ENCODE data around the gene AGXT.

AGXT gene

DNA sequence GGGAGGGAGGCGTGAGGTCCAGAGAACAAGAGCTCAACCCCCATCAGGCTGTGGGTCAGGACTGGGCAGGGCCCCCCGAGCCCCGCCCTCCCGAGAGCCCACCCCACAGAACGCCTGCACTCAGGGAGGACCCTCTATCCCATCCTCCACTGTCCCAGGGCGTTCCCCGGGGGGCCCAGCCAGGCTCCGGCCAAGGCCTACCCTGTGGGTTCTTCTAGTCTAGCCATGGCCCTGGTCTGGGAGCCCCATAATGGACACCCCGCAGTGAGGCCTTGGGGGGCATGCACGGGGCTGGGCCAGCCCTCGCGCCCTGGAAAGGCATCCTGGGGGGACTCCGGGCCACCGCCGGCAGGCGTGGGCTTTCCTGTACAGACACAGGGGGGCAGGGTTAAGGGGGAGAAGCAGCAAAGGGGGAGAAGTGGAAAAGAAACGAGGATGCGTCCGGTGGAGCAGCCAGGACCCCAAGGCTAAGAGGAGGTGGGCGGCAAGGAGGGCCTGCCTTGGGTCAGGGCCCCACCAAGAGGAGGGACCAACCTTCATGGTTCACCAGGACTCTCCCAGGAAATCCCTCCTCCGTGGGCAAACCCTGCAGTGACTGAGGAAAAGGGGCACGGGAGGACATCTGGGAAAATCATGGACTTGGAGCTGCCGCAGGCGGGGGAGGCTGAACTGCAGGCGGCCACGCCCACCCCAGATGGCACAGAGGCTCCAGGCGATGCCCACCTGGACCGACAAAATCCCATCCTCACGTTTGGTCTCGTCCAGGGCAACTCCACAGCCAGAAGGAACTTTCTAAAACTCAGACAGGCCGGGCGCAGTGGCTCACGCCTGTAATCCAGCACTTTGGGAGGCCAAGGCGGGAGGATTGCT is 34.8 kb downstream of the AGXT start:
- H3K4me3 ChIP-seq (ENCODE audit: low read depth, low read length): no peak overlapping the region
- DNase-seq (ENCODE audit: low read depth): no peak
- TF ChIP-seq, protein P1, sequence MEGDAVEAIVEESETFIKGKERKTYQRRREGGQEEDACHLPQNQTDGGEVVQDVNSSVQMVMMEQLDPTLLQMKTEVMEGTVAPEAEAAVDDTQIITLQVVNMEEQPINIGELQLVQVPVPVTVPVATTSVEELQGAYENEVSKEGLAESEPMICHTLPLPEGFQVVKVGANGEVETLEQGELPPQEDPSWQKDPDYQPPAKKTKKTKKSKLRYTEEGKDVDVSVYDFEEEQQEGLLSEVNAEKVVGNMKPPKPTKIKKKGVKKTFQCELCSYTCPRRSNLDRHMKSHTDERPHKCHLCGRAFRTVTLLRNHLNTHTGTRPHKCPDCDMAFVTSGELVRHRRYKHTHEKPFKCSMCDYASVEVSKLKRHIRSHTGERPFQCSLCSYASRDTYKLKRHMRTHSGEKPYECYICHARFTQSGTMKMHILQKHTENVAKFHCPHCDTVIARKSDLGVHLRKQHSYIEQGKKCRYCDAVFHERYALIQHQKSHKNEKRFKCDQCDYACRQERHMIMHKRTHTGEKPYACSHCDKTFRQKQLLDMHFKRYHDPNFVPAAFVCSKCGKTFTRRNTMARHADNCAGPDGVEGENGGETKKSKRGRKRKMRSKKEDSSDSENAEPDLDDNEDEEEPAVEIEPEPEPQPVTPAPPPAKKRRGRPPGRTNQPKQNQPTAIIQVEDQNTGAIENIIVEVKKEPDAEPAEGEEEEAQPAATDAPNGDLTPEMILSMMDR (IDR thresholded peaks at IDR 0.05; ENCODE audit: control insufficient read depth, extremely low read depth, insufficient read depth): no peak

DNA sequence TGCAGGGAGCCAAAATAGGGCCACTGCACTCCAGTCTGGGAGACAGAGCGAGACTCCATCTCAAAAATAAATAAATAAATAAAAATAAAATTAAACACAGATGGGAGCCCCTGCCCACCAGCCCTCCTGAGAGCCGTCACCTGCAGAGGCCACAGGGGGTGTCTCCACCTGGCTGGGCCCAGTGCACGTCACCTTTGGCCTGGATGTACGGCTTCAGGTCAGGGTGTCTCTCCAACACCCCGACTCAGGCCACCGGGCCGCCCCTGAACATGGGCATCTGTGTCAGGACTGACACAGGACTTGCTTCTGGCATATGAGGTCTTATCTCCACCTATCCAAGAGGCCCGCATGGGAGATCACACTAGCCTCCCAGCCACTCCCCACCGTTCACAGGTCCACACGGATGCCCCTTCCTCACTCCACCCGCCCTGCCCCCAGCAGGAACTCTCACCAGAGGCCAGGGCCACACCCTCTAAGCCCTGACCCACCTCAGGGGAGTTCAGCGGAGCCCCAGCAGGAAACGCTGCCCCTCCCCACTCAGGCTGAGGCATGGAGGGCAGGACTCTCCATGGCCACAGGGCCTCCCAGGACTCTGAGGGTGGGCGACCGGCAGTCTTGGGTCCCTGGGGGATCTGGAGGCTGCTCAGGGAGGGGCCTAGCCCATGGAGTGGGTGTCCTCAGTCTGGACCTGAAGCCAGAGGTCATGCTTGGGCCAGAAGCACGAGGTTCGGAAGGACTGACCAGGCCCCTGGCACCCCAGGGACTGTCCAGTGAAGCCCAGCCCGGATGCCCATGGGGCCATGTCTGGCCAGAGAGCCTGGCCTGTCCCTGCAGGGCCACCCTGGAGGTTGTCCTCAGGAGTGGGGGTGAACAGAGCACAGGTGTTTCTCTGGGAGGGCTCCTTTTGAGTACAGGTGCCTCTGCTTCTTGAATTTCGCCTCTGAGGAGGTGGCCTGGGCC is 35.9 kb downstream of the AGXT start:
- H3K4me3 ChIP-seq (ENCODE audit: low read depth, low read length): no peak overlapping the region
- DNase-seq (ENCODE audit: low read depth): no peak
- TF ChIP-seq, protein P1 (IDR thresholded peaks at IDR 0.05; ENCODE audit: control insufficient read depth, extremely low read depth, insufficient read depth): no peak

DNA sequence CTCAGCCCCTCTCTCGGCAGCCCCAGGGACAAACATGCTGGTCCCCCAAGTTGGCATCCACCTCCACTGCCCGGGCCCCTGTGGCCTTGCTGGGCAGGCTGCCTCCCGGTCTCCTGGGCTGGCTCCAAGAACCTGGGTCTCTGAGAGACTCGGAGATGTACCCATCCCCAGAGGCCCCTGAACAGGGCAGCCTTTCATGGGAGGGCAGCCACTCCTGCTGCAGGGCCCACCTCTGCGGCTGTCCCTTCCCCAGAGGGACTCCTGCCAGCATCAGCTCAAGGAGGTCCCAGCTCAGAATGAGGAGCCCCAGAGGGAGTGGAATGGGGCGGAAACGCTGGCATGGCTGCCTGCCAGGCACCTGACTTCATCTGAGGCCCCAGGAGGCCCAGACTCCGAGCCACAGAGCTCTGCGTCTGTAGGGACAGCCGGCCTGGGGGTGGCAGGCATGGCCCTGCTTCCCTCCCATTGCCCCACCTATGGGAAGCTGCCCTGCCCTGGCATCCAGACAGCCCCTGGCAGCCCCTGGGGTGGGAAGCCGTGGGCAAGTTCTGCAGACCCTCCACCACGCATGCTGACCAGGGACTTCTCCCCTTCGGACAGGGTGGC is 36.7 kb downstream of the AGXT start:
- TF ChIP-seq, protein P1 (IDR thresholded peaks at IDR 0.05; ENCODE audit: control insufficient read depth, extremely low read depth, insufficient read depth): no peak
- no peak overlapping the region for H3K4me3 ChIP-seq (ENCODE audit: low read depth, low read length)
- DNase-seq (ENCODE audit: low read depth): no peak

DNA sequence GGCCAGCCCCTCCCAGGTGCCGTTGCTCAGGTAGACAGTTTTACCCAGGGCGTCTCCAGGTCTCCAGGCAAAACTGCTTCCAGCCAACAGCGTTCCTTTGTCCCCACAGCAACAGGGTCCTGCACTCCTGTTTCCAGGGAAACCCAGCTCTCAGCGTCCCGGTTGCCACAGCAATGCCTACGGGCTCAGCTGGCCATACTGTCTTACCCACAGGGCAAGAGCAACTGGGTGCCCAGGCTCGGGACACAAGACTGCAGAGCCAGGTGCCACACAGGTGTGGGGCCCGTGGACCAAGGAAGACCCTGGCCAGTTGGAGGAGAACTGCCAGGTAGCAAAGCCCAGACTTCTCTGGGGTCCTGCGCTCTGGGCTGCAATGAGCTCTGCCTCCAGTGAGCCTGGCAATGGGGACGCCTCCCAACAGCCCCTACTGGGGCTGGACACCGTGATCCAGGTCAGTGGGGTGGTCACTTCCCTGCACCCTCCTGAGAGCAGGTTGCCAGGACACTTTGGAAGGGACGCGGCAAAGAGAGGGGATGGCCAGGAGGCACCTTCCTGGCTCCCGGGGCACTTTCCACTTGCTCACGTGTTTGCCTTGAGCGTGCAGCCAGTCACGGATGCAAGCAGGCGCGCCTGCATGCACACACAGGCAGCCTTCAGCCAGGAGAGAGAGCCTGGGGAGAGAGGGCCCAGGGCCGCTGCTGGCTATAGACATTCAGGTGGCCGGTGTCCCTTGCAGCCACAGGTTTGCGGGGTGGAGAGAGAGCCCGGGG is 37.7 kb downstream of the AGXT start, which contains the start of gene CROCC2:
Gene CROCC2, plus strand, starts transcription at position 196 of the 770 bp plus-strand sequence. Its CDS starts 178 bp downstream, at position 374.
- TF ChIP-seq, protein P1 (IDR thresholded peaks at IDR 0.05; ENCODE audit: control insufficient read depth, extremely low read depth, insufficient read depth): no peak
- no peak within 1 kb of the TSS for H3K4me3 ChIP-seq (ENCODE audit: low read depth, low read length)
- DNase-seq (ENCODE audit: low read depth): no peak

DNA sequence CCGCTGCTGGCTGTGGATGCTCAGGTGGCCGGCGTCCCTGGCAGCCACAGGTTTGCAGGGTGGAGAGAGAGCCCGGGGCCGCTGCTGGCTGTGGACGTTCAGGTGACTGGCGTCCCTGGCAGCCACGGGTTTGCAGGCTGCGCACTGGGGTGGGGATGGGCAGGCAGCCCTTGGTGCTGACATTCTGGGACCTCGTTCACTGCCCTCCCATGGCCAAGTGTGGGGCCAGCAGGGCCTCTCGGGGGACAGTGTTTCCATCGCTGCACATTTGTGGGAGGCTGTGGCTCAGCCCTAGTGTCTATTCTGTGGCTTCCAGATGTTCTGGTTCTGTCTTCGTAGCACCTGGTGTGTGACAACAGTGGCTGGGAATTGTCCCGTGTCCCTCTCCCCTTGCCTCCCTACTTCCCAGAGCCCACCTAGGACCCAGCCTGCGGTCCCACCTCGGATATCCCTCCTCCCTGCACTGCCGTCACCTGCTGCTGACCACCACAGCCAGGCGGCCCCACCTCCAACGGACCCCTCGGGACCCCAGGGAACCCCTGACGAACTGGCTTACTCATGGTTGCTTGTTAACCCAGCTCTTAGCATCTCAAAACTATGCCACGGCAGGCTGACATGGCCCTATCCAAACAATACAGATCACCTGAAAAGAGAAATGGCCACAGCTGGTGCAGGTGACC is 38.4 kb downstream of the AGXT start:
- no peak overlapping the region for H3K4me3 ChIP-seq (ENCODE audit: low read depth, low read length)
- DNase-seq (ENCODE audit: low read depth): no peak
- TF ChIP-seq, protein P1 (IDR thresholded peaks at IDR 0.05; ENCODE audit: control insufficient read depth, extremely low read depth, insufficient read depth): no peak

Data from LNCaP clone FGC (cell line).